Measurements from ENCODE around the gene LDLRAP1. TPM values are rescaled to one million over a fixed set of nuclear protein-coding genes. Genes with fewer than 3 reads are reported as not detected.

Gene LDLRAP1
- total and polyA plus RNA-seq, 7 donors = 5.6 to 12.9 (median 10.5) TPM

- no peak for TF ChIP-seq CTCF (IDR thresholded peaks at IDR 0.05)
- no peak for ATAC-seq
- Histone ChIP-seq H3K4me3 (peak overlapping the region; percentile 84), H3K36me3 (ENCODE audit: insufficient read depth in 1 of 2, low read depth in 1 of 2) (no peaks in the 10 kb centered on the region), H3K9me3 (no peaks in the 10 kb centered on the region), H3K4me1 (peaks cover 26% of the 10 kb centered on the region), H3K27me3 (ENCODE audit: insufficient read depth in 3 of 3, low read length in 2 of 3) (no peaks in the 10 kb centered on the region), H3K27ac (no peak overlapping the region)
- WGBS, 3 donors = 52 to 71% (median 61%) methylated on average over 4 of the region's 4 CpGs
- intact Hi-C loops (cut with DNase I) = loop anchor here (2.0 to 5.0 kb wide), 4 partner anchors 39 to 124 kb away; no protein-coding TSS in a partner anchor
- DNase-seq = no peak
Measured at GRCh38 chr1:25618433-25618808, 75.0 kb downstream of the LDLRAP1 start.

Other genes with a start within 250 kb of the LDLRAP1 start
- 10 to 100 TPM; 37.0 to 54.9 (median 43.3) TPM for gene TMEM50A, start 205.3 kb upstream of the LDLRAP1 start, total RNA-seq
- gene TMEM50A, start 205.3 kb upstream of the LDLRAP1 start, polyA plus RNA-seq = 10 to 100 TPM; 39.5 to 68.1 (median 44.1) TPM
- 1 to 10 TPM in 3 of 4 donors, under 1 TPM in 1; 0.66 to 2.0 (median 1.1) TPM for gene RHCE, start 122.8 kb upstream of the LDLRAP1 start, total RNA-seq
- under 1 TPM in 2 of 3 donors, not detected in 1; 0.22 to 0.23 TPM for gene RHCE, start 122.8 kb upstream of the LDLRAP1 start, polyA plus RNA-seq
- 10 to 100 TPM; 22.7 to 49.7 (median 30.8) TPM for gene MACO1, start 112.7 kb upstream of the LDLRAP1 start, total RNA-seq
- gene MACO1, start 112.7 kb upstream of the LDLRAP1 start, polyA plus RNA-seq = 10 to 100 TPM in 2 of 3 donors, 1 to 10 TPM in 1; 8.8 to 40.5 (median 34.9) TPM
- gene MAN1C1, start 73.2 kb downstream of the LDLRAP1 start, total RNA-seq = 1 to 10 TPM; 1.8 to 6.7 (median 2.5) TPM
- gene MAN1C1, start 73.2 kb downstream of the LDLRAP1 start, polyA plus RNA-seq = 1 to 10 TPM; 1.8 to 2.0 (median 1.9) TPM